Activated CD4-positive, alpha-beta T cell treated with anti-CD3 and anti-CD28 coated beads, Interleukin-2, amount 50 U/mL, for 1 hour (primary cell): ENCODE results near the gene DGKK.

Experiments used
- DNase-seq: peaks from one replicate; pipeline ENCODE4 v3.0.0-alpha.2; 2020

DGKK gene, protein sequence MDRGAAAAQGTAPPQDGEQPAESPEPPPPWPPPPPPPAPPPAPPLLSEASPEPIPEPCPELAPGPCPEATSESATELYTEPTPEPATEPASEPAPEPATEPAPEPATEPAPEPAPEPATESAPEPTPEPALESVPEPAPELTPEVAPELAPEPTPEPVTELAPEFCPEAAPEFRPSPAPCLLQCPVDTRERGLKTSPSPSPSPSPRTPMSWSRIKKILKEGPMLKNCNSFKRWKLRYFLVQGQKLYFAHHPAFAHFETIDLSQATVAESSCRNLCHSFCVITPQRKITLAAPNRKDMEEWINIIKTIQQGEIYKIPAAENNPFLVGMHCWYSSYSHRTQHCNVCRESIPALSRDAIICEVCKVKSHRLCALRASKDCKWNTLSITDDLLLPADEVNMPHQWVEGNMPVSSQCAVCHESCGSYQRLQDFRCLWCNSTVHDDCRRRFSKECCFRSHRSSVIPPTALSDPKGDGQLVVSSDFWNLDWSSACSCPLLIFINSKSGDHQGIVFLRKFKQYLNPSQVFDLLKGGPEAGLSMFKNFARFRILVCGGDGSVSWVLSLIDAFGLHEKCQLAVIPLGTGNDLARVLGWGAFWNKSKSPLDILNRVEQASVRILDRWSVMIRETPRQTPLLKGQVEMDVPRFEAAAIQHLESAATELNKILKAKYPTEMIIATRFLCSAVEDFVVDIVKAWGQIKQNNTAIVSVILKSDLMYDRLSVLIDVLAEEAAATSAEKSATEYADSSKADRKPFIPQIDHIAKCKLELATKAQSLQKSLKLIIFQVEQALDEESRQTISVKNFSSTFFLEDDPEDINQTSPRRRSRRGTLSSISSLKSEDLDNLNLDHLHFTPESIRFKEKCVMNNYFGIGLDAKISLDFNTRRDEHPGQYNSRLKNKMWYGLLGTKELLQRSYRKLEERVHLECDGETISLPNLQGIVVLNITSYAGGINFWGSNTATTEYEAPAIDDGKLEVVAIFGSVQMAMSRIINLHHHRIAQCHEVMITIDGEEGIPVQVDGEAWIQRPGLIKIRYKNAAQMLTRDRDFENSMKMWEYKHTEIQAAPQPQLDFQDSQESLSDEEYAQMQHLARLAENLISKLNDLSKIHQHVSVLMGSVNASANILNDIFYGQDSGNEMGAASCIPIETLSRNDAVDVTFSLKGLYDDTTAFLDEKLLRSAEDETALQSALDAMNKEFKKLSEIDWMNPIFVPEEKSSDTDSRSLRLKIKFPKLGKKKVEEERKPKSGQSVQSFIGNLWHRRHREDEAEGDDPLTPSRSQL

DNA sequence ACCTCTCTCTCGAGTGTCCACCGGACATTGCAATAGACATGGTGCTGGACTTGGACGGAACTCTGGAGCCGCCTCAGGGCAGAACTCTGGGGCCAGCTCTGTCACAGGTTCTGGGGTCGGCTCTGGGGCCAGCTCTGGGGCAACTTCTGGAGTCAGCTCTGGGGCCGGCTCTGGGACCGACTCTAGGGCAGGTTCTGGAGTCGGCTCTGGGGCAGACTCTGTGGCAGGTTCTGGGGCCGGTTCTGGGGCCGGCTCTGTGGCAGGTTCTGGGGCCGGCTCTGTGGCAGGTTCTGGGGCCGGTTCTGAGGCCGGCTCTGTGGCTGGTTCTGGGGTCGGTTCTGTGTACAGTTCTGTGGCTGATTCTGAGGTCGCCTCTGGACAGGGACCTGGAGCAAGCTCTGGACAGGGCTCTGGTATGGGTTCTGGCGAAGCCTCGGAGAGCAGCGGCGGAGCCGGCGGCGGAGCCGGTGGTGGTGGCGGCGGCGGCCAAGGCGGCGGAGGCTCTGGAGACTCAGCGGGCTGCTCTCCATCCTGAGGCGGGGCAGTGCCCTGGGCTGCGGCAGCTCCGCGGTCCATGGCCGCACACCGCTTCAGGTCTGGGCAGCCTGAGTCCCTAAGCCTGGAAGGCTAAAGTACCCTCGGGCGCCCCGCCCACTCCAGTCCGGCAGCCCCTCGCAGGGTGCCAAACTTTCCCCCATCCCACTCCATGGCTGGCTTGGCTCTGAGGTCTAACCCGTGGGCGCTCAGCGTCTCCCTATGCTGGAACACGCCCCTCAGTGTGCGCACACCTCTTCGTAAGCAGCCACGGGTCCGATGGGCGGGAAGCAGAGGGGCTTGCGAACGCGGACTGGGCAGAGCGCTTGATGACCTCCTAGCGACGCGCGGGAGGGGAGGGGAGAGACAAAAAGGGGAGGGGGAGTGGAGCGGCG is at the start of gene DGKK:
Gene DGKK (minus strand): TSS at position 723 of the 929 bp plus-strand sequence. CDS start 147 bp downstream, at position 576.
- no peak for DNase-seq

GRCh38 chrX:50514811-50515210 is 44.2 kb upstream of the DGKK start:
- no peak for DNase-seq

GRCh38 chrX:50497114-50497513 is 26.5 kb upstream of the DGKK start:
- DNase-seq, result no peak

GRCh38 chrX:50495616-50496015 is 25.0 kb upstream of the DGKK start:
- DNase-seq, result no peak

DNA sequence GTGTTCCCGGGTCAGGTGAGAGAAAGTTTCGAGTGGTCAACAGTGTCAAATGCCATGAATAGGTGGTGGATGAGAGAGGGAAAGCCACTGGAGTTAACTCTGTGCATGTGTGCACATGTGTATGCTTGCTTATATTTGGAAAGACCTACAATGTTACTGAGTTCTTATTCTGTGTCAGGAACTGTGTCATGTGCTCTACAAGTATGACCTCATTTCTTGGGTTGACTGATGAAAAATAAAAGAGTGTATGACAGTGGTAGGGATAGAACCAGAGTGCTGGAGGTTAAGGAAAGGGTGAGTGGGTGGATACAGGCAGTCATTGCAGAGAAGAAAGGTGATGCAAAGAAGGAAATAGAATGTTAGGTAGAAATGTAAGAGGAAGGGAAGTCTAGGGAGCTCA is 22.1 kb upstream of the DGKK start:
- DNase-seq, result no peak

GRCh38 chrX:50484662-50485061 is 14.0 kb upstream of the DGKK start:
- no peak for DNase-seq

GRCh38 chrX:50483283-50483682 is 12.7 kb upstream of the DGKK start:
- no peak for DNase-seq

DNA sequence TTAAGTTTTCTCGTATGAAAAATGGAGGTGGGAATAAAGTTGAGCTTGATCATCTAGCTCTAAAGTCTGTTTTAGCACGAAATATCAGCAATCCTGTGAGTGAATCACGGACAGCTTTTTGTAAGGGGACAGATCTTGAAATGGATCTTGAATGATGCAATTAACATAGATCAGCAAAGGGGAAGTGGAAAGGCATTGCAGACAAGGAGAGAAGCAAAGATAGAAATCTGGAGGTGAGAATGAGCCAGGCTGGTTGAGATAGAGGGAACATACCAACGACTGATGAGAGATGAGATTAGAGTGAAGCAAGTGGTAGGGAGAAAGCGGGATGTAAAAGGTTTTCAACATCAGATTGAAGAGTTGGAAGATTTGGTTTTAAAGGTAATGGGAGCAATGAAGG is 4.6 kb upstream of the DGKK start:
- no peak for DNase-seq

- DNase-seq, result no peak
Observed at GRCh38 chrX:50471390-50471789, 765 bp upstream of the DGKK start.

GRCh38 chrX:50469206-50469605 is 1.4 kb downstream of the DGKK start:
- DNase-seq, result no peak

GRCh38 chrX:50459615-50460014 is 11.0 kb downstream of the DGKK start:
- no peak for DNase-seq

DNA sequence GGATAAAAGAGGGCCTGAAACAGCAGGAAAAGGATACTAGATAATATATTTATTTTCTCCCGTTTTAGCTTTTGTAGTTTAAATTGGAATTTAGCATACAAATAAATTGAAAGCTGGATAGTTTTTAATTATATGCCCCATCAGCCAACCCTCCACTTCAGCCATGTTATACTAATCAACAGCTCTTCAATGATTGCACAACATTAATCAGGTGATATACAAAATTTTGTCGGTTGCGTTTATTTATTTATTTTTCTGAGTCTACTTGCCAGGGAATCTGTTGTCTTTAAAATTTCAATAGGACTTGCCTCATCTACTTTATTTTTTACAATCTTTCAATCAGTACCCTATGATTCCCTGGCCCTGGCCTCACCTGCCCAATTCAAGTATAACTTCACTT is 12.1 kb downstream of the DGKK start:
- DNase-seq, result no peak

DNA sequence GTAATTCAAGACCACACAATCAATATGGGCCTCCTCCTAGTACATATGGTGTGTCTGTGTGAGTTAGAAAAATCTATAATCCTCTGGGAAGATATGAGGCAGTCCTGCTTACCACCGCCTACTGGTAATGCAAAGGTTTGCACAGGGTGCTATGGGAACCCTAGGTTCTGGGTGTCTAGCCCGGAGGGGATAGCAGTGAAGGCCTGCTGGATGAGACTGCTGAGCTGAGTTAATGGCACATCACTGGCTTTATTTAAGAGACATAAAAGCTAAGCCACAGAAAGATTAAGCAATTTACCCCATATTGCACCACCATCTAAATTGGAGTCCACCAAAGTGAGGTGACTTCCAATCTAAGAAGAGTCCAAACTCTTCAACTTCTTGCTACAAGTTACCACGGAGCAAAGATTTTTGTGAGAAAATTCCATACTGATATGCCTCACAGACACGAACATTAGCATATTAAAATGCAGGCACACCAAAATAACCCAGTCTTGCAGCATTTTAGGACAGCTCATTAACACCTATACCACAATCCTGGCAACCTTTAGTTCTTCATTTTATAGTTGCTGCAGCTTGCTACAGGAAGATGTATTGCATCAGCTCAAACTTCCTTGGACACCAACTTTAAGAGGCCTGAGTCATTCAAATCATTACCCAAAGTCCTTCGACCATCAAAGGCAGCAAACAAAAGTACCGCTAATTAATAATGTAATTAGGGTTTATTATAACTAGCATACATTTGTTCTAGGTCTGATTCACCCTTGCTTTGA is 13.7 kb downstream of the DGKK start:
- DNase-seq, result no peak

- DNase-seq, result no peak
Observed at GRCh38 chrX:50452782-50453181, 17.8 kb downstream of the DGKK start.

- no peak for DNase-seq
Observed at GRCh38 chrX:50450324-50450723, 20.3 kb downstream of the DGKK start.

DNA sequence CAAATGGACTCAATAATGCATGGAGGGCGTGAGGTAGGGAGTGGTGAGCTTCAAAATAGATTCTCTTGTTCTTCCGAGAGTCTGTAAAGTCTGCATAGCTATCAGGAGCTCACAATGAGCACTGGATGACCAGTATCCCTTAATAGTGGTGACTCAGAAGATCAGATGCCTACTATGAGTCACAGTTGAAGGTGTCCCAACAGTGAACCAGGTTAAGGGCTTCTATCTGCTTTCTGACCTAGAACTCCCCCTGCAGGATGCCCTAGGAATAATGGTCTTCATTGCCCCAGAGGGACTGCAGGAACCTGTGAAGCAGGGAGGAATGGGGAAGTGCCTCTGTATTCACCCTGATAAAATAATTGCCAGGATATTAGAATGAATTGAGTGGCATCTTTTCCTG is 22.1 kb downstream of the DGKK start:
- DNase-seq, result no peak

- DNase-seq, result no peak
Observed at GRCh38 chrX:50447535-50447934, 23.1 kb downstream of the DGKK start.

DNA sequence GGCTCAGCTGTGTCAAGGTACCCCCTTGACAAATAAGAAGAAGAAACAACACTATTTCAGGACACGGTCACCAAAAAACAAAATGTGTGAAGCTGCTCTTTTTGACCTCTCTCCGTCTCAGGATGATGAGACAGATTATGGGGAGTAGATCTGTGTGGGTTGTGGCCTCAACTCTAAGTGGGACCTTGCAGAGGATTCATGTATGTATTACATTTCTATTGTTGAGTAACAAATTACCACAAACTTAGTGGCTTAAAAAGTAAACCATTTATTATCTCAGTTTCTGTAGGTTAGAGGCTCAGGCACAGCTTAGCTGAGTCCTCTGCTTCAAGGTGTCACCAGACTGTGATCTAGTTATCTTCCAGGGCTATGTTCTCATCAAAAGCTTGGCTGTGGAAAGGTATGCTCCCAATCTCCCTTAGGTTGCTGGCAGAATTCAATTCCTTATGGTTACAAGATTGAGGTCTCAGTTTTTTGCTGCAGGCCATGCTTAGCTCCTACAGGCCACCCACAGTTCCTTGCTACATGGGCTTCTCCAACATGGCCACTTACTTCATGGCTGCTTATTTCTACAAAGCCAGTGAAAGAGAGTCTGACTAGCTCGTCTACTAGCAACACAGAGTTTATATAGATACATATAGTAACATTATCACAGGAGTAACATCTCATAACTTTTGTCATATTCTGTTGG is 28.1 kb downstream of the DGKK start:
- DNase-seq, result no peak

GRCh38 chrX:50436797-50437196 is 33.8 kb downstream of the DGKK start:
- DNase-seq, result no peak

DNA sequence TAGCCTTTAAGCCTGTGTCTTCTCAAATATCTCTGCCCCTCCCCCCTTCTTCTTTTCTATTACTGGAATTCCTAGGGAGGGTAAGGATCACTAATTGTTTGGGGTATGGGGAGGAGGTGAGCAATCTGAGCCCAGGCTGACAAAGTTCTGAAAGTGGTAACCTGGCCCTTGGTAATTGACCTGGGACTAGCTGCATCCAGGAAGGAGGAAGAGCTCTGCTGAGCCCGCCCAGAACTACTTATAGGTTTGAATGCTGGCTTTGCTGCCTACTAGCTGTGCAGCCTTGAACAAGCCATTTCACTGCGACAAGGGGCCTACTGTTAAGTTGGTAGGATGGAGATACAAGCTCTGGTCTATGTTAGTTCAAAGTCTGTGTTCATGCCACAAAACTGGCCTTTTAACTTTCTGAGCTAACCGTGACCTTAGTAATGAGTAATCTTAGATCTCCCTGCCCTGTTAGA is 37.8 kb downstream of the DGKK start:
- DNase-seq, result no peak

DNA sequence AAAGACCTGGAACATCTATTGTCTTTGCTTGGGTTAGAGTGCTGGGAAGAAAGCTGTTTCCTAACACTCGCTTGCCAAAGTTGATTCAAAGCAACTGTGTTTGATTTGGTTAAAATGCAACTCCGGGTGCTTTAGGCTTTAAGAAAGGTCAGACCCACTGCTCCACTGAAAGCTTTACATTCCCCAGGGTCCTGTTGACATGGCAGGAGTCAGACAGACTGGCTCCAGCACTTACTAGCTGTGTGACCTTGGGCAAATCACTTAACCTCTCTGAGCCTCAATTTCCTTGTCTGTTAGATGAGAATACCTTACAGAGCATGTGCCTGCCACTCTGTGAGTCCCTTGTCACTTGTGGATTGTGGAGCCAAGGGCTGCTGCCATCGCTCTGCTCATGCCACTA is 39.0 kb downstream of the DGKK start:
- no peak for DNase-seq
